ENCODE results near the gene UST.

- no peak for TF ChIP-seq YY1 (IDR thresholded peaks at IDR 0.05; ENCODE audit: insufficient read depth, insufficient read length)
- no peak for TF ChIP-seq ZNF274 (IDR thresholded peaks at IDR 0.05; ENCODE audit: low read depth, low read length)
- TF ChIP-seq SUZ12 (IDR thresholded peaks at IDR 0.05; ENCODE audit: extremely low read depth, insufficient read depth, insufficient read length): no peak
These were observed 338.7 kb downstream of the UST start for GRCh38 chr6:149085557-149085938.

Measured in NT2/D1 (cell line).